Left renal pelvis (tissue), 4 donors: Measurements from ENCODE around the gene IFITM10. TPM values are rescaled to one million over a fixed set of nuclear protein-coding genes. Genes with fewer than 3 reads are reported as not detected.

Source experiments
- DNase-seq, 4 donors: peaks; one replicate each; pipeline ENCODE4 v3.0.0-alpha.2; 2013; ENCODE audit warnings: low read depth in 4 of 4, low spot score in 3 of 4
- polyA plus RNA-seq, 4 donors: library from polyadenylated mRNA; unstranded; fragments of 120-200 nt; gene quantifications; one replicate each; pipeline ENCODE4 v1.2.1, GENCODE V29; 2013; ENCODE audit not compliant: insufficient read length in 4 of 4

Gene IFITM10
- polyA plus RNA-seq, 4 donors, result 0.11 to 0.47 (median 0.22) TPM

DNA sequence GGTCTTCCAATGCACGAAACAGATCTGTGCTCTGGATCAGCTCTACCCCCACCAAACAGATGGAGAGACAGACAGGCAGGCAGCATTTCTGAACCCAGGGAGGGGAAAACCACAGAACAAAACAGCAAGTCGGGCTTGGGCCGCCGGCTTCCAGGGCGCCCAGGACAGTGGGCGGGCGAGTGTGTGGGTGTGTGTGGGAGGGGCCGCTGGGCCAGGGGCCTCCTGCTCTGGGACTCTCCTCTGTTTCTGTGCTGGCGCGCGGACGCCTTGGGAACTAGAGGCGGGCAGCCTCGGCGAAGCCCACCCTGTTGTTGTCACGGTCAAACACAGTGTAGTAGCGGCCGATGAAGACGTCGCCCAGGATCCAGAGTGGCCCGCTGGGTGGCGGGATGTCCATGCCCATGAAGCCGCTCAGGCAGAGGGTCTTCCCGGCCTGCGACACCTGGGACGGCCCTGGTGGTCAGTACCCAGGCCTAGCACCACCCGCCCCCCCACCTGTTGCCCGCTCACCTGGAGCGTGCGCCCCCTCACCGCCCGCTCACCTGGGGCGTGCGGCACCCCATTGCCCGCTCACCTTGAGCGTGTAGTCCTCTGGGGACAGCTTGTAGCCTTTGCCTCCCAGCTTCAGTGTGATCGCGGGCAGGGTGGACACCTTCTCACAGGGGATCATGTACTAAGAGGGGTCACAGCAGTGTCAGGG lies 3.0 kb upstream of the IFITM10 start:
- DNase-seq, result no peak

DNA sequence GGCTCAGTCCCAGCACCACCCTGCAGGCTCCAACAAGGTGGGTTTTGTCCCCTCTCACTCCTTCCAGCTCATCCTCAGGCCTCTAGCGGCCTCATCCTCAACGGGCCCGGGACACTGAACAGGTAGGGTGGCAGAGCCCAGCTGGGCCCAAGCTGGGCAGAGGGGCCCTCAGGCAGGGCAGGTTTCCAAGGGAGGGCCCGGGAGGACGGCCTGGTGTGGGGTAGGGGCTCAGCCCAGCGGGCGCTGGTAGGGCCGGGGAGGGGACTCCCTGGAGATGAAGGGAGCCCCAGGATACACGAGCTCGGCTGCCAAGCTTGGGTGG lies 2.5 kb upstream of the IFITM10 start:
- no peak for DNase-seq

- no peak for DNase-seq
Measured at GRCh38 chr11:1751999-1752906, 1.9 kb upstream of the IFITM10 start.

DNA sequence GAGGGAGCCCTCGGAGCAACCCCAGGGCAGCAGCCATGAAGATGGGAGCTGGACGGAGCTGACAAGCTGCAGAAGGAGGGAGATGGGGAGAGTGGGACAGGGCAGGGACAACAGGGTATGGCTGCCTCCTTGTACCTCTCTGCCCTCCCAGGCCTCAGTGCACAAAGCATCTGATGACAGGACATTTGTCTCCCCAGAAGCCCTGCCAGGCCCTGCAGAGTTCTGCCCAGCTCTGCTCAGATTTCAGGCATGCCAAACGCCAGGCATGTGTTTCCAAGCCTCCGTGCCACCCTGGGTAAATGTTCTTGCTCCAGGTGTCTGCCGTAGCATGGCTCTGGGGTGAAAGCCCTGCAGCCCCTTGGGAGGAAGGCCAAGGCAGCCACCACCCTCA lies 1.1 kb upstream of the IFITM10 start:
- no peak for DNase-seq

- no peak for DNase-seq
Measured at GRCh38 chr11:1750840-1751530, 590 bp upstream of the IFITM10 start.

GRCh38 chr11:1749395-1750351 lies 722 bp downstream of the IFITM10 start:
- DNase-seq, result no peak

- DNase-seq, result no peak
Measured at GRCh38 chr11:1748636-1749394, 1.6 kb downstream of the IFITM10 start.

- no peak for DNase-seq
Measured at GRCh38 chr11:1747753-1748635, 2.4 kb downstream of the IFITM10 start.

DNA sequence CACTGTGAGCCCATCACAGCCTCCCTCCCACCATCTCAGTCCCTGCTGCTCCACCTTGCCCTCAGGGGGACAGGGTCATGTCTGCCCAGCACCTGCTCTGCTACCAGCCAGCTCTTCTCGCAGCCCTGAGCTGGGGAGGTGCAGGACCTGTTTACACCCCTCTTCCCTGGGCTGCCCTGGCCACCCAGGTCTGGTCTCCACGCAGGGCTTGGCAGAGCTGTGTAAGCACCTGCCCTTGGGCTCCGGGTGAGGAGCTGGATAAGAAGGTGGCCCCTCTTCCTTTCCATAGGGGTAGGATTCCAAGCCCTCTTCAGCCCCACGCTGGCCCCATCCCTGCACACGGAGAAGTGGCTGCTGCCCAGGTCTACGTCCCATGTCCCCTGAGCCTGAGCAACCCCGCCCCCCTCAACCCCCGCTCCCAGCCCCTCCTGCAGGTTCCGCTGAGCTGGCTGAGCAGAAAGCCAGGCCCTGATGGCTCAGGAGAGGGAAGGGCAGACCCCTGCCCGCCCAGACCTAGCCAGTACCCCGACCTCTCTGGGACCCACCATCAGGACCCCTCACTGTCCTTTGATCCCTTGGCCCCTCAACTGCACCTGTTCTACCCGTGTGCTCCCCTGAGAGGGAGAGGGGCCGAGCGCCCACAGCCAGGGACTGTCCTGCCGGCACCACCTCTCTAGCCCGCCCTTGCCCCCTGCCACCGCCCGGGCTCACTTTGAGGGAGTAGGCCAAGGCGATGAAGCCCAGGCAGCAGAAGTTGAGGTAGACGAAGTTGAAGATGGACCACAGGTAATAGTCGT lies 3.2 kb downstream of the IFITM10 start:
- DNase-seq, result no peak

GRCh38 chr11:1746511-1746931 lies 3.9 kb downstream of the IFITM10 start:
- DNase-seq, result no peak

DNA sequence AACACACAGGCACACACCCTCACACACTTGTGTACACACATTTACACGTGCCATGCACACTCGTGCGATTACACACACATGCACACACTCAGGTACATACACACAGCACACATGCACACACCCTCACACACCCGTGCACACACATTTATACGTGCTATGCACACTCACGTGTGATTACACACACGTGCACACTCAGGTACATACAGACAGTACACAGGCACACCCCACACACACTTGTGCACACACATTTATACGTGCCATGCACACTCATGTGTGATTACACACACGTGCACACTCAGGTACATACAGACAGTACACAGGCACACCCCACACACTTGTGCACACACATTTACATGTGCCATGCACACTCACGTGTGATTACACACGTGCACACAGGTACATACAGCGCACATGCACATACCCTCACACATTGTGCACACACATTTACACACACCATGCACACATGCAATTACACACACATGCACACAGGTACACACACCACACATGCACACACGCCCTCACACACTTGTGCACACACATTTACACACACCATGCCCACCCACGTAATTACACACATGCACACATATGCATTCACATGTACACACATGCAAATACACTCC lies 4.6 kb downstream of the IFITM10 start:
- no peak for DNase-seq

DNA sequence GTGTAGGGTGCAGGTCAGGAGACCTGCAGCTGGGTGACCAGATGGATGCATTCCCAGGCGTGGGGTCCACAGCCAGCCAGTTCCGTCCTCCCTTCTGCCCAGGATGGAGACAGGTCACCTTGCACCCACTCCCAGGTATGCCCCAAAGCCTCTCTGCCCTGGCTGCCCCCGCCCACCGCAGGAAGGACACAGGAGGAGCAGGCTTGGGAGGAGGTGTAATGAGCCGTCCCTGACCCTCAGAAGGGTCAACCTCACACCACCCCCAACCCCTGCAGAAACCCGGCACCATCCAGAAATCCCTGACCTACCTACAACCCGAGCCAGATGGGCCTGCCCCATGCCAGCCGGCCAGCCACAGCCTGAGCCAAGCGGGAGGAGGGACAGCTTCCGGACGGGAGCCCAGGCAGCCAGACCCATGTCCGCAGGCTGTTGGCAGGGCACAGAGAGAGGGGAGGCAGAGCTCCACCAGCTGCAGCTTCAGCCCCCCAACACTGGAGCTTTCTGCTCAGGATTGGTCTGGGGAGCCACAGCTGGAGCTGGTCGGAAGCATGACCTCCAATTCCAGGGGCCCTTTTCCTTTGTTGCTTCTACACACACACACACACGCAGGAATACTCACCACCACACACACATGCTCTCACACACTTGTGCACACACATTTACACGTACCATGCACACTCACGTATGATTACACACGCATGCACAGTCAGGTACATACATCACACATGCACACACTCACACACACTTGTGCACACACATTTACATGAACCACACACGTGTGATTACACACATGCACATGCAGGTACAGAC lies 5.3 kb downstream of the IFITM10 start:
- DNase-seq, result no peak

DNA sequence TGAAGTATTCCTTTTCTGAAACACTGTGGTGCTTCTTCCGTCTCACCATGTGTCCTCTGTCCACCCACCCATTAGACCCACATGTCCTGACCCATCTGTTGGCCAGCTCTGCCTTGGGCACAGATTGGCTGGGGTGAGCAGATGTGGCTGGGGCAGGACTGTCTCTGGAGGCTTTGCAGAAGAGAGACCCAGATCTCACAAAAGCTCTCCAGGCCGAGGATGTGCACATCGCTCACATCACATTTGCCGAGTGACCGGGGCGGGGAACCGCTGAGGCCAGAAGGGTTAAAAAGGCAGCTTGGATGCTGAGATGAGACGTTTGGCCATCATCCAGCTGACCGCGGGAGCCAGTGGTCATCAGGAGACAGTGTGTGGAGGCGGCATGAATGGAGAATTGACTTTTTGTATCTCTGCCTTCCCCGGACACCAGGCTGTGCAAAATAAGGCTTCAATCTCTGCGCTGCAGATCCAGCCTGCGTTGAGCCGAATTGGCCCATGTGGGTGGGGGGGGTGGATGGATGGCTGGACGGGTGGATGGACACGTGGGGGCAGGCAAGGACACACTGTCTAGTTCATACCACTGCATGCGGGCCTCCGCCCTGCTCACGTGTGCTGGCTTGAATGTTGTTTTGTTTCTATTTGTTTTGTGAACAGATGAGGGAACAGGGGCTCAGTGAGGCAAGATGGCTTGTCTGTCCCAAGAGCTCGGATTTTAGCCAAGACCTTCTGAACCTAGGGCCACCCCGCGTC lies 6.1 kb downstream of the IFITM10 start:
- DNase-seq, result no peak

DNA sequence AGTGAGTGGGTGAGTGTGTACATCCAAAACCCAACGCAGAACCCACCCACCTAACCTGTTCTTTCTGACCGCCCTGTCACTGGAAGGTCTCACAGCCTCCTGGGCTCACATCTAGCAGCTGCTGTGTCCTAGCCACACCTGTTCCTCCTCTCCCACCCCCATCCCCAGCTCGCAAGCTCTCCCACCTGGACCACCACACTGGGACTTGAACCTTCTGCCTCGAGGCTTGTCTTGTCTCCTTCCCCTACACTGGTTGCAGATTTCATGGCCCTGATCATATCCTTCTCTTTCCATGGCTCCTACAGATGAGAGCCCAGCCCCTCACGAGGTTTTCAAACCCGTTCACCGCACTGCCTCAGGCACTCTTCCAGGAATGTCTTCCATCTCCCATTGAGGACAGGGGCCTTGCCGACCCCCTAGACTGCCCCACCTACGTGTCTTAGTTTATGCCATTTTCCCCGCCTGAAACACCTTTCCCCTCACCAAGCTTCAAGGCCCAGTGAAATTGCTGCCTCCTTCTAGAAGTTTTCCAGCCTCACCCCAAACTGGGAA lies 6.7 kb downstream of the IFITM10 start:
- DNase-seq, result no peak

GRCh38 chr11:1742869-1743584 lies 7.4 kb downstream of the IFITM10 start:
- no peak for DNase-seq
